Common myeloid progenitor, CD34-positive (primary cell): ENCODE results near the gene GOLGA1.
"Not testable (repeated sequence)": the region's sequence is repeated elsewhere in the genome, so short reads cannot be mapped to it uniquely, and the experiment has no call there.

Experiments used
- CTCF ChIA-PET: fragments of 350-600 bp; sonication (Branson Sonifier 250); formaldehyde crosslinking; loops from one replicate; lab custom pipeline; 2021; ENCODE audit warnings: antibody characterized with exemption; lab: Charles Lee
- POLR2A ChIA-PET: fragments of 350-600 bp; sonication (Branson Sonifier 250); formaldehyde crosslinking; loops from one replicate; lab custom pipeline; 2021; ENCODE audit warnings: antibody characterized with exemption; lab: Charles Lee
- DNase-seq, 3 donors: peaks; one replicate each; pipeline versions ENCODE4 v3.0.0 to v3.0.0-alpha.2; 2013
- H3K27ac ChIP-seq, 2 experiments: 1 replicate in 1 of 2; 2 replicates in 1 of 2; pipeline ENCODE4 v1.7.0; 2013; ENCODE audit warnings: inconsistent platforms in 2 of 2, low read length in 2 of 2, mild to moderate bottlenecking in 2 of 2, low read depth in 1 of 2, moderate library complexity in 1 of 2; ENCODE audit not compliant: severe bottlenecking in 2 of 2, insufficient read depth in 1 of 2, poor library complexity in 1 of 2
- H3K27me3 ChIP-seq, 5 experiments: replicated peaks in 2 of 5; 1 replicate in 3 of 5; 2 replicates in 2 of 5; pipeline versions ENCODE4 v1.6.1 to v1.7.0; 2013; ENCODE audit warnings: low read length in 4 of 5, mild to moderate bottlenecking in 2 of 5, moderate library complexity in 2 of 5, inconsistent platforms in 1 of 5; ENCODE audit not compliant: insufficient read depth in 5 of 5, control insufficient read depth in 4 of 5
- H3K36me3 ChIP-seq, 4 experiments: 1 replicate in 2 of 4; 2 replicates in 2 of 4; pipeline versions ENCODE4 v1.6.1 to v1.7.0; 2013; ENCODE audit warnings: low read length in 3 of 4, control low read depth in 1 of 4, mild to moderate bottlenecking in 1 of 4; ENCODE audit not compliant: control insufficient read depth in 4 of 4, insufficient read depth in 4 of 4
- H3K4me1 ChIP-seq, 4 experiments: 1 replicate in 3 of 4; 2 replicates in 1 of 4; pipeline versions ENCODE4 v1.6.1 to v1.7.1; 2013; ENCODE audit warnings: low read length in 3 of 4, mild to moderate bottlenecking in 3 of 4, control low read depth in 1 of 4, inconsistent platforms in 1 of 4, moderate library complexity in 1 of 4; ENCODE audit not compliant: control insufficient read depth in 4 of 4, insufficient read depth in 4 of 4; ENCODE audit errors: control extremely low read depth in 1 of 4
- H3K4me3 ChIP-seq, 7 experiments: 1 replicate in 4 of 7; 2 replicates in 3 of 7; pipeline versions ENCODE4 v1.5.1 to v1.7.0; 2013; ENCODE audit warnings: mild to moderate bottlenecking in 7 of 7, low read length in 6 of 7, moderate library complexity in 6 of 7, inconsistent platforms in 2 of 7, low read depth in 2 of 7, control low read depth in 1 of 7; ENCODE audit not compliant: insufficient read depth in 4 of 7, control insufficient read depth in 1 of 7; ENCODE audit errors: extremely low read depth in 1 of 7
- H3K9me3 ChIP-seq, 5 experiments: 1 replicate in 4 of 5; 2 replicates in 1 of 5; pipeline versions ENCODE4 v1.6.1 to v1.7.1; 2013; ENCODE audit warnings: low read length in 4 of 5, mild to moderate bottlenecking in 2 of 5, inconsistent platforms in 1 of 5, low read depth in 1 of 5, moderate library complexity in 1 of 5; ENCODE audit not compliant: control insufficient read depth in 4 of 5, insufficient read depth in 2 of 5; ENCODE audit errors: control extremely low read depth in 1 of 5
- WGBS: methylation state at CpG from one replicate; pipeline ENCODE4 v1.1.5; 2013; ENCODE audit not compliant: insufficient coverage; 5-methylcytosine and 5-hydroxymethylcytosine counted together

GOLGA1 gene

GRCh38 chr9:124841075-124841821 lies 99.6 kb downstream of the GOLGA1 start:
- H3K27ac ChIP-seq, result no peak overlapping the region
- CTCF ChIA-PET, result interaction anchor here (0.8 to 15.6 kb wide), 10 partner anchors 10 to 67 kb away, joined by 3 to 213 read pairs (median 6); partner anchors contain the start of genes OLFML2A and WDR38
- H3K4me3 ChIP-seq, result no peak overlapping the region
- no peaks in the 10 kb centered on the region for H3K36me3 ChIP-seq
- H3K9me3 ChIP-seq, result no peaks in the 10 kb centered on the region
- POLR2A ChIA-PET, result no interaction called here
- H3K4me1 ChIP-seq, result no peaks in the 10 kb centered on the region
- WGBS, result 98% methylated on average over 7 of the region's 14 CpGs
- H3K27me3 ChIP-seq, result no peaks in the 10 kb centered on the region
- DNase-seq, result no peak

DNA sequence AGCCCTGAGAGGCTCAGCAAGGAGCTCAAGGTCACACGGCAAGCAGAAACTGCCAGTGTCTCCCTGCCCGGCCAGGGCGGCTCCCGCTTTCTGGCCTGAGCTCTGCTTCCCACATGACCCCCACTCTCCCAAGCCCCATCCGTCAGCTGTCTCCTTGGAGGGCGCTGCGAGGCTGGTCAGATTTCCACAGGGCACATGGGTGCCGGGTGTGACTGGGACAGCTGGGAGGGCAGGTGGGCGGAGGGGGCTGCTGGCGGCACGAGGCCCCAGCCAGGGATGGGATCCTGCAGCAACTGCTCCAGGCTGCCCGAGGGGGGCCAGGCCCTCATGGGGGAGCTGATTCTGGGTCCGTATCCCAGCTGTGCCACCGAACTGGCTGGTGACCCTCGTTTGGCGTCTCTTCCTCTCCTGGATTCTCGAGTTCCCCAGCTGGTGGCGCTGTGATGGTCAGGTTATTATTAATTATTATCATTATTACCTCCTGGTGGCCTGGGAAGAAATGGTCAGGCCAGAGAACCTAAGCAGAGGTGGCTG lies 100.5 kb downstream of the GOLGA1 start:
- no peaks in the 10 kb centered on the region for H3K9me3 ChIP-seq
- WGBS, result 89% methylated on average over 13 of the region's 18 CpGs
- POLR2A ChIA-PET, result no interaction called here
- CTCF ChIA-PET, result interaction anchor here (0.7 to 15.6 kb wide), 16 partner anchors 9 to 74 kb away, joined by 3 to 213 read pairs (median 4); partner anchors contain the start of genes OLFML2A and WDR38
- no peak for DNase-seq
- H3K4me1 ChIP-seq, result peaks cover 0 to 2% (median 2%) of the 10 kb centered on the region in 4 experiments
- H3K36me3 ChIP-seq, result no peaks in the 10 kb centered on the region
- no peak overlapping the region for H3K27ac ChIP-seq
- H3K4me3 ChIP-seq, result no peak overlapping the region
- H3K27me3 ChIP-seq, result no peaks in the 10 kb centered on the region

GRCh38 chr9:124839612-124840299 lies 101.1 kb downstream of the GOLGA1 start:
- Histone ChIP-seq H3K27ac (no peak overlapping the region), H3K4me3 (no peak overlapping the region), H3K36me3 (no peaks in the 10 kb centered on the region), H3K4me1 (peaks cover 0 to 8% (median 8%) of the 10 kb centered on the region in 4 experiments), H3K27me3 (no peaks in the 10 kb centered on the region), H3K9me3 (no peaks in the 10 kb centered on the region)
- WGBS, result 75% methylated on average over 6 of the region's 12 CpGs
- ChIA-PET POLR2A (no interaction called here), CTCF (interaction anchor here (0.7 to 15.6 kb wide), 14 partner anchors 9 to 116 kb away, joined by 3 to 213 read pairs (median 5); partner anchors contain the start of genes OLFML2A and WDR38)
- peak in 2 of 3 donors; percentile 43 to 52 for DNase-seq

DNA sequence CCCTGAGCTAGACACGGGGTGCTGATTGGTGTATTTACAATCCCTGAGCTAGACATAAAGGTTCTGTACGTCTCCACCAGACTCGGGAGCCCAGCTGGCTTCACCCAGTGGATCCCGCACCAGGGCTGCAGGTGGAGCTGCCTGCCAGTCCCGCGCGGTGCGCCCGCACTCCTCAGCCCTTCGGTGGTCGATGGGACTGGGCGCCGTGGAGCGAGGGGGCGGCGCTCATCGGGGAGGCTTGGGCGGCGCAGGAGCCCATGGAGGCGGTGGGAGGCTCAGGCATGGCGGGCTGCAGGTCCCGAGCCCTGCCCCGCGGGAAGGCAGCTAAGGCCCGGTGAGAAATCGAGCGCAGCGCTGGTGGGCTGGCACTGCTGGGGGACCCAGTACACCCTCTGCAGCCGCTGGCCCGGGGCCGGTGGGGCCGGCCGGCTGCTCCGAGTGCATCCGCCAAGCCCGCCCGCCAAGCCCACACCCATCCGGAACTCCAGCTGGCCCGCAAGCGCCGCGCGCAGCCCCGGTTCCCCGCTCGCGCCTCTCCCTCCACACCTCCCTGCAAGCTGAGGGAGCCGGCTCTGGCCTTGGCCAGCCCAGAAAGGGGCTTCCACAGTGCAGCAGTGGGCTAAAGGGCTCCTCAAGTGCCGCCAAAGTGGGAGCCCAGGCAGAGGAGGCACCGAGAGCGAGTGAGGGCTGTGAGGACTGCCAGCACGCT lies 102.2 kb downstream of the GOLGA1 start:
- H3K36me3 ChIP-seq, POLR2A ChIA-PET, H3K4me1 ChIP-seq, H3K27me3 ChIP-seq, H3K9me3 ChIP-seq, DNase-seq, H3K27ac ChIP-seq: not testable (repeated sequence)
- 42% methylated on average over 18 of the region's 52 CpGs for WGBS
- CTCF ChIA-PET, result interaction anchor here (1.0 to 15.6 kb wide), 8 partner anchors 8 to 115 kb away, joined by 3 to 213 read pairs (median 4); partner anchors contain the start of genes NR6A1 and WDR38
- H3K4me3 ChIP-seq, result peak overlapping the region in 3 of 7 experiments; percentile 23 to 54 (median 43)

DNA sequence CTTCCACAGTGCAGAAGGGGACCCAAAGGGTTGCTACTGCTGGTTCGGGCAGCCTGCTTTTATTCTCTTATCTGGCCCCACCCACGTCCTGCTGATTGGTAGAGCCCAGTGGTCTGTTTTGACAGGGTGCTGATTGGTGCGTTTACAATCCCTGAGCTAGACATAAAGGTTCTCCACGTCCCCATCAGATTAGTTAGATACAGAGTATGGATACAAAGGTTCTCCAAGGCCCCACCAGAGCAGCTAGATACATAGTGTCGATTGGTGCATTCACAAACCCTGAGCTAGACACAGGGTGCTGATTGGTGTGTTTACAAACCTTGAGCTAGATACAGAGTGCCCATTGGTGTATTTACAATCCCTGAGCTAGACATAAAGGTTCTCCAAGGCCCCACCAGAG lies 102.8 kb downstream of the GOLGA1 start:
- CTCF ChIA-PET, result interaction anchor here (1.0 to 15.6 kb wide), 6 partner anchors 10 to 67 kb away, joined by 3 to 213 read pairs (median 4); partner anchors contain the start of genes NR6A1 and WDR38
- H3K9me3 ChIP-seq, H3K27me3 ChIP-seq, H3K27ac ChIP-seq, DNase-seq, H3K4me1 ChIP-seq, H3K36me3 ChIP-seq, POLR2A ChIA-PET: not testable (repeated sequence)
- WGBS, result 100% methylated on average over 1 of the region's 5 CpGs
- peak overlapping the region in 1 of 7 experiments; percentile 43 for H3K4me3 ChIP-seq

DNA sequence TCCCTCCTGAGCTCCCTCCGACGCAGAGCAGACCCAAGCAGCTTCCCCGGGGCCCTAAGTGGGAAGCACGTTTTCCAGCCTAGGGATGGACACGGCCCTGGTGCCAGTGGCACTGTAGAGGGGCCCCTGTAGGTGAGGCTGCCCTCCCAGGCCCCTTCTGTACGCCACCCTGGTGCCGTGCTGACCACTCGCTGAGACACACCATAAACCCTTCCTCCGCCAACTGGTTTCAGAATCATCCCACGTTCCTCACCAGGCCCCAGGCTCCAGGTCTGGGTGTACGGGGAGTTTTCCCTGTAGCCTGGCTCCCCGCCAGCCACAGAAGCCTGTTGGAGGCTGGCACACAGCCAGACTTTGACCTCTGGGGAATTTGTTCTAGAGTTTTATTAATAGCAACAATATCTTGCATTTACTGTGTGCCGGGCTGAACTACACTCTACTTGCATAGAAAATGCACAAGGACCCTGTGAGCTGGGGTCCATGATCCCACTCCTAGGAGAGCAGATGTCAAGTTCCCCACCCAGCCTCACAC lies 105.8 kb downstream of the GOLGA1 start:
- WGBS, result 75% methylated on average over 8 of the region's 13 CpGs
- CTCF ChIA-PET, result interaction anchor here (0.8 to 15.6 kb wide), 4 partner anchors 17 to 64 kb away, joined by 3 to 213 read pairs (median 4); partner anchors contain the start of genes NR6A1 and WDR38
- POLR2A ChIA-PET, result no interaction called here
- no peaks in the 10 kb centered on the region for H3K36me3 ChIP-seq
- H3K9me3 ChIP-seq, result no peaks in the 10 kb centered on the region
- no peak overlapping the region for H3K4me3 ChIP-seq
- no peak overlapping the region for H3K27ac ChIP-seq
- no peaks in the 10 kb centered on the region for H3K27me3 ChIP-seq
- DNase-seq, result no peak
- H3K4me1 ChIP-seq, result peaks cover 0 to 32% (median 31%) of the 10 kb centered on the region in 4 experiments
